ENCODE data around the gene CARD8. TPM values are rescaled to one million over a fixed set of nuclear protein-coding genes. Genes with fewer than 3 reads are reported as not detected.

CARD8 gene
- total RNA-seq, 1 donor from 2014 or later, result 88.2 TPM

DNA sequence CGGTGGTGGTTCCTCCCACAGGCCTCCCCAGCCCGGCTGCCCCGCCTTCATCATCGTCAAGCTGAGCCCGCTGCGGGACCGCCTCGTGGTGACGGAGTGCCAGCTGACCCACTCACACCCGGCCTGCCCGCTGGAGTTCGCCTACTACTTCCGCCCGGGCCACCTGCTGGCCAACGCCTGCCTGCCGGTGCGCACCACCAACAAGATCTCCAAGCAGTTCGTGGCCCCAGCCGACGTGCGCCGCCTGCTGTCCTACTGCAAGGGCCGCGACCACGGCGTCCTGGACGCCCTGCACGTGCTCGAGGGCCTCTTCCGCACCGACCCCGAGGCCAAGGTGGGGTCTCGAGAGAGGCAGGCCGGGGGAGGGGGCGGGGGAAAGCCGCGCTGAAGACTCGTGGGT, 73.3 kb downstream of the CARD8 start:
- Histone ChIP-seq H3K4me3 (no peak overlapping the region), H3K4me1 (no peaks in the 10 kb centered on the region), H3K27ac (no peak overlapping the region), H3K36me3 (no peaks in the 10 kb centered on the region), H3K9me3 (peaks cover 6% of the 10 kb centered on the region), H3K27me3 (no peaks in the 10 kb centered on the region)
- DNase-seq (no peak), ATAC-seq (no peak)
- TF ChIP-seq, protein P1, sequence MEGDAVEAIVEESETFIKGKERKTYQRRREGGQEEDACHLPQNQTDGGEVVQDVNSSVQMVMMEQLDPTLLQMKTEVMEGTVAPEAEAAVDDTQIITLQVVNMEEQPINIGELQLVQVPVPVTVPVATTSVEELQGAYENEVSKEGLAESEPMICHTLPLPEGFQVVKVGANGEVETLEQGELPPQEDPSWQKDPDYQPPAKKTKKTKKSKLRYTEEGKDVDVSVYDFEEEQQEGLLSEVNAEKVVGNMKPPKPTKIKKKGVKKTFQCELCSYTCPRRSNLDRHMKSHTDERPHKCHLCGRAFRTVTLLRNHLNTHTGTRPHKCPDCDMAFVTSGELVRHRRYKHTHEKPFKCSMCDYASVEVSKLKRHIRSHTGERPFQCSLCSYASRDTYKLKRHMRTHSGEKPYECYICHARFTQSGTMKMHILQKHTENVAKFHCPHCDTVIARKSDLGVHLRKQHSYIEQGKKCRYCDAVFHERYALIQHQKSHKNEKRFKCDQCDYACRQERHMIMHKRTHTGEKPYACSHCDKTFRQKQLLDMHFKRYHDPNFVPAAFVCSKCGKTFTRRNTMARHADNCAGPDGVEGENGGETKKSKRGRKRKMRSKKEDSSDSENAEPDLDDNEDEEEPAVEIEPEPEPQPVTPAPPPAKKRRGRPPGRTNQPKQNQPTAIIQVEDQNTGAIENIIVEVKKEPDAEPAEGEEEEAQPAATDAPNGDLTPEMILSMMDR (IDR thresholded peaks at IDR 0.05), result no peak
- intact Hi-C loops (cut with DNase I), result no loop called here

DNA sequence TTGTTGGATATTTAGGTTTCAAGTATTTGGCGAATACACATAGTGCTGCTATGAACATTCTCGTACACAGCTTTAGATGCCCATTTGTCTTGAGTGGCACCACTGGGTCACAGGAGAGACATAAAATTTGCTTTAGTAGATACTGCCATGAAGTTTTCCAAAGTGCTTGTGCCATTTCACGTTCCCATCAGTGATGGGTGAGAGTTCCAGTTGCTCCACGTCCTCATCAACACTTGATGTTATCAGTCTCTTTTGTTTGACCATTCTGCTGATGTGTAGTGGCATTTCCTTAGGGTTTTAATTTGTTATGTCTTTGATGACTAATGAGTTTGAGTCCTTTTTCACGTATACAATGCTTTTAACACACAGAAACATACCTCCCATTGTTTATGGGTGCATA, 74.2 kb downstream of the CARD8 start:
- peaks cover 6% of the 10 kb centered on the region for H3K9me3 ChIP-seq
- H3K27me3 ChIP-seq, result no peaks in the 10 kb centered on the region
- no peak overlapping the region for H3K27ac ChIP-seq
- DNase-seq, result no peak
- TF ChIP-seq, protein P1 (IDR thresholded peaks at IDR 0.05), result no peak
- no peaks in the 10 kb centered on the region for H3K36me3 ChIP-seq
- H3K4me1 ChIP-seq, result no peaks in the 10 kb centered on the region
- ATAC-seq, result no peak
- no peak overlapping the region for H3K4me3 ChIP-seq
- intact Hi-C loops (cut with DNase I), result no loop called here

DNA sequence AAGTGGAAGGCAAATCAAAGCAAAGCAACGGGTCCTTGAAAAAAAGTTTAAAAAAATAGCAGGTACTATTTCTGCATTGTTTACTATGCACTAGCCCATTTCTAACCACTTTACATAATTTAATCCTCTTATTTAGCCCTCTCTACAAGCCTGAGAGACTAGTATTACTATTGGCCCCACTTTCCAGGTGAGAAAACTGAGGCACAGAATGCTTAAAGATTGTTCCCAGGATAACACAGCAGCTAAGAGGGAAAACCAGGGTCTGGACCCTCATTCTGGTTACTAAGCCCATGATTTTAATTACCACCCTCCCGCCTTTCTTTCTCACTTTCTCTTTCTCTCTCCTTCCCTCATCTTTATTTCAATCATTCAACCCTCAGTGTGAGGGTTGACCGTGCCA, 79.5 kb downstream of the CARD8 start:
- Histone ChIP-seq H3K27ac (no peak overlapping the region), H3K4me3 (no peak overlapping the region), H3K9me3 (peaks cover 2% of the 10 kb centered on the region), H3K4me1 (peaks cover 3% of the 10 kb centered on the region), H3K36me3 (no peaks in the 10 kb centered on the region), H3K27me3 (no peaks in the 10 kb centered on the region)
- DNase-seq, result no peak
- TF ChIP-seq, protein P1 (IDR thresholded peaks at IDR 0.05), result no peak
- no peak for ATAC-seq
- intact Hi-C loops (cut with DNase I), result no loop called here

DNA sequence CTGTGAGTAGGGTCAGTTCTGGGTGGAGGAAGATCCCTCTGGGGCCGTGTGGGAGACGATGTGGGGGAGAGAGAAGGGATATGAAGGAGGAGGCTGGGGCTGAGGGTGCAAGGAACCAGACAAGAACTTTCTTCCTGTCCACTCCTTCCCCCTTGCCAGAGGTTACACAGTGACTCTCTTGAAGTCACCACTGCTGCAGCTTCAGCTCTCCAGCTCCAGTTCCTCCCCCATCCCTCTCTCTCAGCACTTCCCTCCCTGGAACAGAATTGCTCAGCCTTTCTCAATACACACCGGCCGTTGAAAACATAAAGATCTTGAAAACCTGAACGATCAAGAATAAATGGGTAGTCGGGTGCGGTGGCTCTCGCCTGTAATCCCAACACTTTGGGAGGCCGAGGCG, 80.1 kb downstream of the CARD8 start:
- no peak for ATAC-seq
- intact Hi-C loops (cut with DNase I), result no loop called here
- no peaks in the 10 kb centered on the region for H3K36me3 ChIP-seq

DNA sequence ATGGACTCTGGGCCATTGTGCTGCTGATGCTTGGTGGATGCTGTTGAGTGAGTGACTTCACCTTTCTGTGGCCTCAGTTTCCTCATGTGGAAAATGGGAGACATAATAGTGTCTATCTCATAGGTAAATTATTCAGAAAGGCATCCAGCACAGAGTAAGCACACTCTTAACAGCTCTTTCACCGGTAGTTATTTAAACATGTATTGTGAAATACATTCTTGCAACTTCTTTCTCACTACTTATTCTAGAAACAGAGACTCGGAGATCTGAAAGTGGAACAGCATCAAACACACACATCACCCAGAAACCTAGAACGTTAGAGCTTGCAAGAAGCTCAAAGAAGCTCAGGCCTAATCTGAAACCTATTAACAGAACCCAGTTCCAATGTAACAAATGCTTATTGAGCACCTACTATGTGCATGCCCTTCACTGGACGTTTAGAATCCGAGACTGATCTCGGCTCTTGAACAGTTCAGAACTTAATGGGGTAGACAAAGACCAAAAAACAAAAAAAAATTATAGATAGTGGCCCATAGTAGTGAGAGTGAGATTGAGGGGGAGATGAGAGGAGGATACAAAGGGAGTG, 81.2 kb downstream of the CARD8 start:
- Histone ChIP-seq H3K9me3 (no peaks in the 10 kb centered on the region), H3K4me3 (no peak overlapping the region), H3K27me3 (no peaks in the 10 kb centered on the region), H3K4me1 (peaks cover 7% of the 10 kb centered on the region), H3K27ac (no peak overlapping the region), H3K36me3 (no peaks in the 10 kb centered on the region)
- TF ChIP-seq, protein P1 (IDR thresholded peaks at IDR 0.05), result no peak
- intact Hi-C loops (cut with DNase I), result no loop called here
- ATAC-seq, result no peak
- no peak for DNase-seq

More for the DNA sequence above, 80.1 kb downstream of the CARD8 start:
- Histone ChIP-seq H3K27me3 (no peaks in the 10 kb centered on the region), H3K9me3 (no peaks in the 10 kb centered on the region), H3K4me3 (no peak overlapping the region), H3K27ac (no peak overlapping the region), H3K4me1 (peaks cover 7% of the 10 kb centered on the region)
- no peak for DNase-seq
- TF ChIP-seq, protein P1 (IDR thresholded peaks at IDR 0.05), result no peak

DNA sequence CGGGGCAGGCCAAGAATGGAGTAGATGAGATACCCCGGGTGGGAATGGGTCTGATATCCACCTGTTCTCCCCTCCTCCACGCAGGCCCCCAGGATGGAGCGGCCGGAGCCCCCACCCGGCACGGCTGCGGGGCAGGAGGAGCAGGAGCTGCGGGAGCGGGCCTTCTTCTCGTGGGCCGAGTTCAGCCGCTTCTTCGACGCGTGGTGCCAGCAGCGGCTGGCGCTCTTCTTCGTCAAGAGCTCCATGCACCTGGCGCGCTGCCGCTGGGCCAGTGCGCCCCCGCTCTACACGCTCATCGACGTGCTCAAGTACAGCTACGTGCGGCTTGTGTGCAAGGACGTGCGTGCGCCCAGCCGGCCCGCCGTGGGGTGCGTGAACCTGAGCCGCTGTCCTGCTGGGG, 84.0 kb downstream of the CARD8 start:
- intact Hi-C loops (cut with DNase I), result no loop called here
- Histone ChIP-seq H3K4me1 (peaks cover 7% of the 10 kb centered on the region), H3K9me3 (no peaks in the 10 kb centered on the region), H3K36me3 (no peaks in the 10 kb centered on the region), H3K4me3 (no peak overlapping the region), H3K27me3 (no peaks in the 10 kb centered on the region), H3K27ac (no peak overlapping the region)
- TF ChIP-seq, protein P1 (IDR thresholded peaks at IDR 0.05), result no peak
- DNase-seq (no peak), ATAC-seq (no peak)
